BLaER1 (cell line): Measurements from ENCODE around the gene LSR.

Experiments
- H3K27ac ChIP-seq: shearing (Covaris generic); formaldehyde crosslinking; 2 replicates; pipeline ENCODE4 v1.8.1; 2022
- H3K27me3 ChIP-seq: shearing (Covaris generic); formaldehyde crosslinking; 2 replicates; pipeline ENCODE4 v1.8.1; 2022
- H3K36me3 ChIP-seq: shearing (Covaris generic); formaldehyde crosslinking; 2 replicates; pipeline ENCODE4 v1.8.1; 2022
- H3K4me1 ChIP-seq: shearing (Covaris generic); formaldehyde crosslinking; 2 replicates; pipeline ENCODE4 v1.8.1; 2022
- H3K4me2 ChIP-seq: shearing (Covaris generic); formaldehyde crosslinking; 2 replicates; pipeline ENCODE4 v1.8.1; 2022
- H3K4me3 ChIP-seq: shearing (Covaris generic); formaldehyde crosslinking; 2 replicates; pipeline ENCODE4 v1.8.1; 2022
- H3K9ac ChIP-seq: shearing (Covaris generic); formaldehyde crosslinking; 2 replicates; pipeline ENCODE4 v1.8.1; 2022
- H3K9me3 ChIP-seq: shearing (Covaris generic); formaldehyde crosslinking; 2 replicates; pipeline ENCODE4 v1.8.1; 2022
- H4K20me1 ChIP-seq: shearing (Covaris generic); formaldehyde crosslinking; 2 replicates; pipeline ENCODE4 v1.8.1; 2022
- Cebpa-rat ChIP-seq: shearing (Covaris generic); IDR thresholded peaks from 2 replicates; pipeline ENCODE4 v1.8.1; 2022

Gene LSR

GRCh38 chr19:35265900-35266519 is 17.2 kb downstream of the LSR start:
- Histone ChIP-seq H3K36me3 (peaks cover 10% of the 10 kb centered on the region), H3K9ac (peak overlapping the region; percentile 99; the same call in 1 of the 2 replicates), H3K4me3 (peak overlapping the region; percentile 95; the same call in 1 of the 2 replicates), H3K4me1 (peaks cover 72% of the 10 kb centered on the region), H3K9me3 (no peaks in the 10 kb centered on the region), H3K4me2 (peak overlapping the region; percentile 98), H3K27me3 (no peaks in the 10 kb centered on the region), H3K27ac (peak overlapping the region; percentile 96), H4K20me1 (0 out of 2 replicates have a peak, but pooled peaks cover 9% of the 10 kb centered on the region)
- TF ChIP-seq Cebpa-rat: no peak

DNA sequence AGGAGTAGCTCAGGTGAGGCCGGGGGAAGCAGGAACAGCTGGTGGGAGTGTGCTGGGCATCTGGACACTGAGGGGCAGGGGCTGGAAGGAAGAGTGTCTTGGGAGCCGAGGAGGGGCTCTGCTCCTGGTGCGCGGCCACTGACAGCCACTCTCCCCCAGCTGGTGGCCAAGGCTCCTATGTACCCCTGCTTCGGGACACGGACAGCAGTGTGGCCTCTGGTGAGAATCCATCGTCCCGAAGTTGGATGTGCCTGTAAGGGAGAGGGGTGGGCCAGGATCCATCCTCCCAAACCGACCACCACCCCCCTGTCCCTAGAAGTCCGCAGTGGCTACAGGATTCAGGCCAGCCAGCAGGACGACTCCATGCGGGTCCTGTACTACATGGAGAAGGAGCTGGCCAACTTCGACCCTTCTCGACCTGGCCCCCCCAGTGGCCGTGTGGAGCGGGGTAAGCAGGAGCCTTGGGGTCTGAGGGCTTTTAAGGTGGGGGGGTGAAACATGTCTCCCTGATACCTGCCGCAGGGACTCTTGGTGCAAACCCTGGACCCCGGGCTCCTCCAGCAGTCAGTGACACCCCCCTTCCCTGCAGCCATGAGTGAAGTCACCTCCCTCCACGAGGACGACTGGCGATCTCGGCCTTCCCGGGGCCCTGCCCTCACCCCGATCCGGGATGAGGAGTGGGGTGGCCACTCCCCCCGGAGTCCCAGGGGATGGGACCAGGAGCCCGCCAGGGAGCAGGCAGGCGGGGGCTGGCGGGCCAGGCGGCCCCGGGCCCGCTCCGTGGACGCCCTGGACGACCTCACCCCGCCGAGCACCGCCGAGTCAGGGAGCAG is 17.9 kb downstream of the LSR start:
- peaks cover 72% of the 10 kb centered on the region for H3K4me1 ChIP-seq
- H3K27ac ChIP-seq: peak overlapping the region; percentile 96
- peak overlapping the region; percentile 98 for H3K4me2 ChIP-seq
- no peak for TF ChIP-seq Cebpa-rat
- H3K9me3 ChIP-seq: no peaks in the 10 kb centered on the region
- H3K9ac ChIP-seq: peak overlapping the region; percentile 99
- H3K27me3 ChIP-seq: no peaks in the 10 kb centered on the region
- H4K20me1 ChIP-seq: 0 out of 2 replicates have a peak, but pooled peaks cover 10% of the 10 kb centered on the region
- H3K4me3 ChIP-seq: peak overlapping the region; percentile 95
- H3K36me3 ChIP-seq: peaks cover 18% of the 10 kb centered on the region

- Histone ChIP-seq H3K27ac (peak overlapping the region; percentile 96), H3K36me3 (peaks cover 24% of the 10 kb centered on the region), H3K4me2 (peak overlapping the region; percentile 98), H3K9ac (peak overlapping the region; percentile 99), H3K4me1 (peaks cover 72% of the 10 kb centered on the region), H4K20me1 (peaks cover 16% of the 10 kb centered on the region; the same call in 1 of the 2 replicates), H3K27me3 (no peaks in the 10 kb centered on the region), H3K4me3 (peak overlapping the region; percentile 95), H3K9me3 (no peaks in the 10 kb centered on the region)
- no peak for TF ChIP-seq Cebpa-rat
Measured at GRCh38 chr19:35267353-35267817, 18.6 kb downstream of the LSR start.

DNA sequence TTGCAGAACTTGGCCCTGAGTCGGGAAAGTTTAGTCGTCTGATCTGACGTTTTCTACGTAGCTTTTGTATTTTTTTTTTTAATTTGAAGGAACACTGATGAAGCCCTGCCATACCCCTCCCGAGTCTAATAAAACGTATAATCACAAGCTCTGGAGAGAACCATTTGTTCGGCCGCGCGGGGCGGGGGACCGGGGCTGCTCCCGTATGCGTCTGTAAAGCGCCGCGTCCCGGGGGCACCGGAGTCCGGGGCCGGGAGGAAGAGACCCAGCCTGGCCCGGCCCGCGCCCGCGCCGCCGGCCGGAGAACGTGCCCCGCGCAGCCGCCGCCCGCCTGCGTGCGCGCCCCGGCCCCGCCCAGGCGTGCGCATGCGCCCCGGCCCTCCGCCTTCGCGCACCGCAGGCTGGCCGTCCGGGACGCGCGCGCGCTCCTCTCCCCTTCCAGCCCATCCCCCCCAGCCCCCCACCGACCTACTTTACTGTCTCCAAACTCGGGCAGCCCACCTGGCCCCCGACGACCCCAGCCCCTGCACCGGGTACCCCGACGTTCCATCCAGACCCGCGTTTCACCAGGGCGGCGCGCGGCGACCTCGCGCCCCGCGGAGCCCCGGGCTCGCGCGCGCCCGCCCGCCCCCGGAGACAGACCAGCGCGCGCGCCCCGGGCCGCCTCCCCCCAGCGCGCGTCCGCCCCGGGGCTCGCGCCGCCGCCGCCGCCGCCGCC is 19.2 kb downstream of the LSR start:
- TF ChIP-seq Cebpa-rat: no peak
- Histone ChIP-seq H3K27me3 (no peaks in the 10 kb centered on the region), H3K9me3 (no peaks in the 10 kb centered on the region), H3K27ac (peak overlapping the region; percentile 96), H3K9ac (peak overlapping the region; percentile 99), H3K4me1 (peaks cover 74% of the 10 kb centered on the region), H4K20me1 (peaks cover 20% of the 10 kb centered on the region; the same call in 1 of the 2 replicates), H3K36me3 (peaks cover 30% of the 10 kb centered on the region), H3K4me2 (peak overlapping the region; percentile 98), H3K4me3 (peak overlapping the region; percentile 95)

DNA sequence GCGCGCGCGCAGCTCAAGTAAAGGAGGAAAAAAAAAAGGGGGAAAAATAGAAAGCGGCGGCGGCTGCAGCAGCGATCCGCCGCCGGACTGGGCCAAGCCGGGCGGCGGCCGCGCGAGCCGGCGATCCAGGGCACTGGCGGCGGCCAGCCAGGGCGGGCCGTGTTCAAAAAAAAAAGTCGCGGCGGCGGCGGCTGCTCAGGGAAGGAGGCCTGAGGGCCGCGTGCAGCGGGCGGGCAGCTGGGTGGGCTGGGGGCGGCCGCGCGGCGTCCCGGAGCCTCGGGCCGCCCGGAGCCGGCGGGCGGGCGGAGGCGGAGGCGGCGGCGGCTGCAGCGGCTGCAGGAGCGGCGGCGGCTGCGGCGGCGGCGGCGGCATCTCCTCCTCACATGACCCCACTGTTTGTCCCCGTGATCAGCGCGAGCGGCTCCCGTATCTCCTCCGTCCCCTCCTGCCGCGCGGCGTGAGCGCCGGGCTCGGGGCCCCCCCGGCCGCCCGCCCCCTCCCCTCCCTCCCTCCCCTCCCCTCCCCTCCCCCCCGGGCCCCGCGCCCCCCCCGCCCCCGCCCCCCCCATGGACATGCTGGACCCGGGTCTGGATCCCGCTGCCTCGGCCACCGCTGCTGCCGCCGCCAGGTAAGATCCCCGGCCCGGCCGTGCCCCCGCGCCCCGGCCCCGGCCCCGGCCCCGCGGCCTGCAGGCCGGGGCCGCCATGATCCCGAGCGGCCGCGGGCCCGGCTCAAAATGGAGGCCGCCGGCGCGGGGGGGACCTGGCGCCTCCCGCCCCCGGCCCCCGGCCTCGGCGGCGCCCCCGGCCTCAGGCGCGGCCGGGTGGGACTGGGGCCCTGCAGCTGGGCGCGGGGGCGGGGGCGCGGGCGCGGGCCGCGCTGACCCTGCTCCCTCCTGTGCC is 20.0 kb downstream of the LSR start, which contains the start of gene USF2:
Gene USF2, plus strand, starts transcription at position 427 of the 902 bp plus-strand sequence. Its CDS starts 140 bp downstream, at position 567.
- H3K9me3 ChIP-seq: no peaks in the 10 kb centered on the region
- peaks cover 20% of the 10 kb centered on the region; the same call in 1 of the 2 replicates for H4K20me1 ChIP-seq
- H3K4me3 ChIP-seq: peak within 1 kb of the TSS; percentile 95
- no peaks in the 10 kb centered on the region for H3K27me3 ChIP-seq
- H3K27ac ChIP-seq: peak within 1 kb of the TSS; percentile 96
- peak within 1 kb of the TSS; percentile 99 for H3K9ac ChIP-seq
- H3K4me2 ChIP-seq: peak within 1 kb of the TSS; percentile 98
- peaks cover 69% of the 10 kb centered on the region for H3K4me1 ChIP-seq
- no peak for TF ChIP-seq Cebpa-rat
- peaks cover 38% of the 10 kb centered on the region for H3K36me3 ChIP-seq

DNA sequence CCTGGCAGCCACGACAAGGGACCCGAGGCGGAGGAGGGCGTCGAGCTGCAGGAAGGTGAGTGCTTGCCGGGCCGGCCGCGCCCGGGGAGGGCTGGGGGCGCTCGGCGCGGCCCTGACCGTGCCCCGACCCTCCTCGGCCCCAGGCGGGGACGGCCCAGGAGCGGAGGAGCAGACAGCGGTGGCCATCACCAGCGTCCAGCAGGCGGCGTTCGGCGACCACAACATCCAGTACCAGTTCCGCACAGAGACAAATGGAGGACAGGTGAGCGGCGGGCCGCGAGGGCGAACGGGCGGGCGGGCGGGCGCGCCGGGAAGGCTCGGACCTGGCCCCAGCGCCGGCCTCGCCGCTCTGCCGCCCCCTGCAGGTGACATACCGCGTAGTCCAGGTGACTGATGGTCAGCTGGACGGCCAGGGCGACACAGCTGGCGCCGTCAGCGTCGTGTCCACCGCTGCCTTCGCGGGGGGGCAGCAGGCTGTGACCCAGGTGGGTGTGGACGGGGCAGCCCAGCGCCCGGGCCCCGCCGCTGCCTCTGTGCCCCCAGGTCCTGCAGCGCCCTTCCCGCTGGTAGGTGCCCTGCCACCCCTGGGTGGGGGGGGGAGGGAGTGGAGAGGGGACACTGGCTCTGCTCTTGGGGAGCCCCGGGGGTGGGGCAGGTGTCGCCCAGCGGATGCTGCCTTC is 20.8 kb downstream of the LSR start:
- H3K4me1 ChIP-seq: peaks cover 62% of the 10 kb centered on the region
- H3K27ac ChIP-seq: peak overlapping the region; percentile 95
- TF ChIP-seq Cebpa-rat: no peak
- H3K9me3 ChIP-seq: no peaks in the 10 kb centered on the region
- peak overlapping the region; percentile 95 for H3K4me3 ChIP-seq
- no peaks in the 10 kb centered on the region for H3K27me3 ChIP-seq
- H3K9ac ChIP-seq: peak overlapping the region; percentile 93
- peaks cover 46% of the 10 kb centered on the region for H3K36me3 ChIP-seq
- peak overlapping the region; percentile 82 for H3K4me2 ChIP-seq
- peaks cover 20% of the 10 kb centered on the region; the same call in 1 of the 2 replicates for H4K20me1 ChIP-seq

DNA sequence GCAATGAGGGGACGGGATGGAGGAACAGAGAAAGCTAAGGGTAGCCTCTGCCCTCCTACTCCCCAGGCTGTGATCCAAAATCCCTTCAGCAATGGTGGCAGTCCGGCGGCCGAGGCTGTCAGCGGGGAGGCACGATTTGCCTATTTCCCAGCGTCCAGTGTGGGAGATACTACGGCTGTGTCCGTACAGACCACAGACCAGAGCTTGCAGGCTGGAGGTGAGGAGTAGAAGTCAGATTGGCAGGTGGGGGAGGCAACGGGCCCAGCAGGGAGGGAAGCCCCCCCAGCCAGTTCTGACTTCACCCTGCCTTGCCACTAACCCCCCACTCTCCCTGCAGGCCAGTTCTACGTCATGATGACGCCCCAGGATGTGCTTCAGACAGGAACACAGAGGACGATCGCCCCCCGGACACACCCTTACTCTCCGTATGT is 21.6 kb downstream of the LSR start:
- Histone ChIP-seq H3K27me3 (no peaks in the 10 kb centered on the region), H4K20me1 (peaks cover 20% of the 10 kb centered on the region; the same call in 1 of the 2 replicates), H3K9me3 (no peaks in the 10 kb centered on the region), H3K4me3 (peak overlapping the region; percentile 95; the same call in 1 of the 2 replicates), H3K9ac (peak overlapping the region; percentile 45; the same call in 1 of the 2 replicates), H3K4me1 (peaks cover 53% of the 10 kb centered on the region), H3K4me2 (peak overlapping the region; percentile 82), H3K27ac (no peak overlapping the region), H3K36me3 (peaks cover 54% of the 10 kb centered on the region)
- TF ChIP-seq Cebpa-rat: no peak

DNA sequence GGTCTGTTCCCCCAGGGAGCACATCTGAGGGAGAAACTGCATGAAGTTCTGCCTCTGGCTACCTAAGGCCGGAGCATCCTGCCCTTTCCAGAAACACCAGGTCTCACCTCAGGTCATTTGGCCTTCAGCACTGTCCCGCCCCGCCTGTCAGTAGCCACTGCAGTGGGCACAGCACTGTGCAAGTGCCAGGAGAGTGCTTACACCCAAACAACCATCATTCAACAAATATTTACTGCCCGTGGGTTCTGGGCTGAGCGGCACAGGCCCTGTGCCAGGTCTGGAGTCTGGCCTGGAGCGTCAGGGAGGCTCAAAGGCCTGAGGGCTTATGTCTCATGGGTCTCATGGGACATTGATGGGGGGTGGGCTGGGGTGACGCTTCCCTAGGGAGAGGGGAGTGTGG is 22.7 kb downstream of the LSR start:
- no peaks in the 10 kb centered on the region for H3K27me3 ChIP-seq
- H3K36me3 ChIP-seq: peaks cover 66% of the 10 kb centered on the region
- peak overlapping the region; percentile 65 for H3K27ac ChIP-seq
- H3K9me3 ChIP-seq: no peaks in the 10 kb centered on the region
- peaks cover 20% of the 10 kb centered on the region; the same call in 1 of the 2 replicates for H4K20me1 ChIP-seq
- H3K9ac ChIP-seq: peak overlapping the region; percentile 41; the same call in 1 of the 2 replicates
- peak overlapping the region; percentile 82 for H3K4me2 ChIP-seq
- H3K4me1 ChIP-seq: peaks cover 42% of the 10 kb centered on the region
- no peak overlapping the region for H3K4me3 ChIP-seq
- no peak for TF ChIP-seq Cebpa-rat
